Caco-2 (cell line): ENCODE data around the gene AGMO. TPM values are rescaled to one million over a fixed set of nuclear protein-coding genes. Genes with fewer than 3 reads are reported as not detected.

Experiments
- BruUV-seq: library from RNA; stranded (reverse); fragments of 400-500 nt; replicated peaks from 2 replicates; lab custom pipeline; 2021; lab: Mats Ljungman, UMichigan
- CTCF ChIA-PET: fragments of 300-600 bp; sonication (Branson Sonifier 250); formaldehyde crosslinking; loops from one replicate; lab custom pipeline; 2022; ENCODE audit warnings: antibody characterized with exemption; lab: Charles Lee
- POLR2A ChIA-PET: fragments of 300-600 bp; sonication (Branson Sonifier 250); formaldehyde crosslinking; loops from one replicate; lab custom pipeline; 2022; ENCODE audit warnings: antibody characterized with exemption; lab: Charles Lee
- DNase-seq, 2 experiments: peaks; one replicate each; pipeline versions ENCODE4 v3.0.0 to v3.0.0-alpha.2; 2020 to 2022
- H3K27me3 ChIP-seq: replicated peaks from 2 replicates; pipeline ENCODE4 v1.6.0; 2011; ENCODE audit warnings: low read length; ENCODE audit not compliant: control insufficient read depth, insufficient read depth
- H3K36me3 ChIP-seq: 2 replicates; pipeline ENCODE4 v1.5.1; 2011; ENCODE audit warnings: low read length; ENCODE audit not compliant: control insufficient read depth, insufficient read depth
- H3K4me1 ChIP-seq: fragments of 250-450 bp; sonication (Bioruptor Pico); 2 replicates; pipeline ENCODE4 v1.5.1; 2020; ENCODE audit warnings: mild to moderate bottlenecking
- H3K4me3 ChIP-seq: 2 replicates; pipeline ENCODE4 v1.5.1; 2011; ENCODE audit warnings: low read depth, mild to moderate bottlenecking, control low read depth, low read length
- H3K9me3 ChIP-seq: fragments of 250-450 bp; sonication (Bioruptor Pico); 2 replicates; pipeline ENCODE4 v1.5.1; 2020; ENCODE audit warnings: mild to moderate bottlenecking, moderate library complexity
- H3K27ac Mint-ChIP-seq: one replicate; pipeline ENCODE4 v1.8.0; 2022; ENCODE audit warnings: mixed read lengths; ENCODE audit not compliant: unreplicated experiment
- H3K27me3 Mint-ChIP-seq: one replicate; pipeline ENCODE4 v1.8.0; 2022; ENCODE audit warnings: mixed read lengths; ENCODE audit not compliant: insufficient read depth, unreplicated experiment
- H3K36me3 Mint-ChIP-seq: one replicate; pipeline ENCODE4 v1.8.0; 2022; ENCODE audit warnings: mild to moderate bottlenecking, mixed read lengths; ENCODE audit not compliant: insufficient read depth, unreplicated experiment
- H3K4me1 Mint-ChIP-seq: one replicate; pipeline ENCODE4 v1.8.0; 2022; ENCODE audit warnings: low read depth, mixed read lengths; ENCODE audit not compliant: unreplicated experiment
- H3K4me3 Mint-ChIP-seq: one replicate; pipeline ENCODE4 v1.8.0; 2022; ENCODE audit warnings: mild to moderate bottlenecking, moderate library complexity, mixed read lengths; ENCODE audit not compliant: unreplicated experiment
- H3K9me3 Mint-ChIP-seq: one replicate; pipeline ENCODE4 v1.8.0; 2022; ENCODE audit warnings: mixed read lengths; ENCODE audit not compliant: unreplicated experiment
- CTCF ChIP-seq, 2 experiments: fragments of 200-600 bp in 1 of 2; IDR thresholded peaks; 1 replicate in 1 of 2; 2 replicates in 1 of 2; pipeline versions ENCODE4 v1.5.1 to v1.8.0; 2011 to 2022; ENCODE audit warnings: antibody characterized with exemption in 1 of 2, control low read depth in 1 of 2, inconsistent platforms in 1 of 2, low read depth in 1 of 2, low read length in 1 of 2, mild to moderate bottlenecking in 1 of 2, moderate library complexity in 1 of 2; ENCODE audit not compliant: insufficient read depth in 1 of 2, severe bottlenecking in 1 of 2, unreplicated experiment in 1 of 2
- intact Hi-C: fragments of 100-400 bp; cut with micrococcal nuclease; formaldehyde crosslinking; loops from one replicate; pipeline ENCODE4 v1.10.0; 2022; ENCODE audit not compliant: unreplicated experiment
- total RNA-seq: library from RNA; stranded (reverse); gene quantifications from 2 replicates; pipeline ENCODE4 v1.2.3, GENCODE V29; 2022

The AGMO gene
- total RNA-seq, 1 experiment from 2014 or later, result 0.16 TPM

- intact Hi-C loops, result no loop called here
These were observed 316.0 kb downstream of the AGMO start for GRCh38 chr7:15245831-15246230.

GRCh38 chr7:15239801-15240200 is 322.0 kb downstream of the AGMO start:
- Mint-ChIP-seq H3K4me1 (no peaks in the 10 kb centered on the region), H3K4me3 (no peak overlapping the region), H3K36me3 (no peaks in the 10 kb centered on the region), H3K27ac (no peak overlapping the region), H3K27me3 (peaks cover 1% of the 10 kb centered on the region), H3K9me3 (no peaks in the 10 kb centered on the region)
- H3K4me1 ChIP-seq, result no peaks in the 10 kb centered on the region
- no peaks in the 10 kb centered on the region for H3K36me3 ChIP-seq
- H3K27me3 ChIP-seq, result no peaks in the 10 kb centered on the region
- DNase-seq, result no peak
- CTCF ChIA-PET, result no interaction called here
- POLR2A ChIA-PET, result no interaction called here
- no TSS peak for BruUV-seq
- no peak overlapping the region for H3K4me3 ChIP-seq
- no peak for TF ChIP-seq CTCF (IDR thresholded peaks at IDR 0.05; ENCODE audit: insufficient read depth in 1 of 2, low read depth in 1 of 2, low read length in 1 of 2, severe bottlenecking in 1 of 2, unreplicated experiment in 1 of 2)
- H3K9me3 ChIP-seq, result no peaks in the 10 kb centered on the region
- intact Hi-C loops, result no loop called here

More at GRCh38 chr7:15245831-15246230, 316.0 kb downstream of the AGMO start:
- no peak for DNase-seq
- BruUV-seq, result no TSS peak
- Histone ChIP-seq H3K27me3 (no peaks in the 10 kb centered on the region), H3K9me3 (no peaks in the 10 kb centered on the region), H3K4me3 (no peak overlapping the region), H3K36me3 (no peaks in the 10 kb centered on the region), H3K4me1 (no peaks in the 10 kb centered on the region)
- Mint-ChIP-seq H3K27ac (no peak overlapping the region), H3K4me1 (no peaks in the 10 kb centered on the region), H3K9me3 (no peaks in the 10 kb centered on the region), H3K27me3 (no peaks in the 10 kb centered on the region), H3K4me3 (no peak overlapping the region), H3K36me3 (no peaks in the 10 kb centered on the region)
- CTCF ChIA-PET, result no interaction called here
- no peak for TF ChIP-seq CTCF (IDR thresholded peaks at IDR 0.05; ENCODE audit: insufficient read depth in 1 of 2, low read depth in 1 of 2, low read length in 1 of 2, severe bottlenecking in 1 of 2, unreplicated experiment in 1 of 2)
- POLR2A ChIA-PET, result no interaction called here

- no peak overlapping the region for H3K4me3 Mint-ChIP-seq
- no peaks in the 10 kb centered on the region for H3K9me3 ChIP-seq
- H3K27me3 ChIP-seq, result no peaks in the 10 kb centered on the region
- no peak overlapping the region for H3K27ac Mint-ChIP-seq
- H3K4me3 ChIP-seq, result no peak overlapping the region
- no peak for TF ChIP-seq CTCF (IDR thresholded peaks at IDR 0.05; ENCODE audit: insufficient read depth in 1 of 2, low read depth in 1 of 2, low read length in 1 of 2, severe bottlenecking in 1 of 2, unreplicated experiment in 1 of 2)
- no peak for DNase-seq
- intact Hi-C loops, result no loop called here
- POLR2A ChIA-PET, result no interaction called here
- peaks cover 4% of the 10 kb centered on the region for H3K27me3 Mint-ChIP-seq
- no peaks in the 10 kb centered on the region for H3K36me3 Mint-ChIP-seq
- no peaks in the 10 kb centered on the region for H3K4me1 Mint-ChIP-seq
- no peaks in the 10 kb centered on the region for H3K9me3 Mint-ChIP-seq
- CTCF ChIA-PET, result no interaction called here
- no peaks in the 10 kb centered on the region for H3K4me1 ChIP-seq
- no TSS peak for BruUV-seq
- no peaks in the 10 kb centered on the region for H3K36me3 ChIP-seq
These were observed 324.9 kb downstream of the AGMO start for GRCh38 chr7:15236952-15237351.
